HG03571 (cell line): ENCODE data around the gene TTC21B.
"Not testable (repeated sequence)": the region's sequence is repeated elsewhere in the genome, so short reads cannot be mapped to it uniquely, and the experiment has no call there.

ENCODE experiments used
- ATAC-seq: cut with Tn5 transposase; IDR thresholded peaks from one replicate; pipeline ENCODE4 v1.9.1; 2021; ENCODE audit not compliant: unreplicated experiment

TTC21B gene

GRCh38 chr2:165888171-165888570 is 65.4 kb downstream of the TTC21B start:
- ATAC-seq: no peak

GRCh38 chr2:165886487-165887146 is 67.0 kb downstream of the TTC21B start:
- ATAC-seq: no peak

GRCh38 chr2:165877565-165878550 is 75.7 kb downstream of the TTC21B start:
- peak; percentile 39 for ATAC-seq

GRCh38 chr2:165876712-165877111 is 76.9 kb downstream of the TTC21B start:
- no peak for ATAC-seq

- ATAC-seq: no peak
Observed at GRCh38 chr2:165876269-165876668, 77.3 kb downstream of the TTC21B start.

GRCh38 chr2:165874445-165875039 is 79.0 kb downstream of the TTC21B start:
- ATAC-seq: peak; percentile 98

- no peak for ATAC-seq
Observed at GRCh38 chr2:165872101-165872791, 81.3 kb downstream of the TTC21B start.

- no peak for ATAC-seq
Observed at GRCh38 chr2:165871025-165871424, 82.6 kb downstream of the TTC21B start.

- no peak for ATAC-seq
Observed at GRCh38 chr2:165870346-165870745, 83.2 kb downstream of the TTC21B start.

- no peak for ATAC-seq
Observed at GRCh38 chr2:165868211-165868610, 85.4 kb downstream of the TTC21B start.

- no peak for ATAC-seq
Observed at GRCh38 chr2:165864296-165864695, 89.3 kb downstream of the TTC21B start.

GRCh38 chr2:165863810-165864261 is 89.7 kb downstream of the TTC21B start:
- no peak for ATAC-seq

- not testable (repeated sequence) for ATAC-seq
Observed at GRCh38 chr2:165861083-165861482, 92.5 kb downstream of the TTC21B start.

GRCh38 chr2:165859723-165860122 is 93.9 kb downstream of the TTC21B start:
- not testable (repeated sequence) for ATAC-seq

GRCh38 chr2:165857876-165858275 is 95.7 kb downstream of the TTC21B start:
- ATAC-seq: no peak

- ATAC-seq: no peak
Observed at GRCh38 chr2:165852394-165852793, 101.2 kb downstream of the TTC21B start.

- ATAC-seq: no peak
Observed at GRCh38 chr2:165847001-165847400, 106.6 kb downstream of the TTC21B start.

- no peak for ATAC-seq
Observed at GRCh38 chr2:165846056-165846455, 107.5 kb downstream of the TTC21B start.

GRCh38 chr2:165844216-165844615 is 109.4 kb downstream of the TTC21B start:
- ATAC-seq: no peak

- no peak for ATAC-seq
Observed at GRCh38 chr2:165843351-165843750, 110.2 kb downstream of the TTC21B start.
